GM12801 (cell line): Measurements from ENCODE around the gene FOXQ1.

Experiments
- CTCF ChIP-seq: IDR thresholded peaks from one replicate; pipeline ENCODE4 v1.5.1; 2011; ENCODE audit warnings: control low read depth; ENCODE audit not compliant: insufficient read length; ENCODE audit errors: extremely low read depth

FOXQ1 gene, protein sequence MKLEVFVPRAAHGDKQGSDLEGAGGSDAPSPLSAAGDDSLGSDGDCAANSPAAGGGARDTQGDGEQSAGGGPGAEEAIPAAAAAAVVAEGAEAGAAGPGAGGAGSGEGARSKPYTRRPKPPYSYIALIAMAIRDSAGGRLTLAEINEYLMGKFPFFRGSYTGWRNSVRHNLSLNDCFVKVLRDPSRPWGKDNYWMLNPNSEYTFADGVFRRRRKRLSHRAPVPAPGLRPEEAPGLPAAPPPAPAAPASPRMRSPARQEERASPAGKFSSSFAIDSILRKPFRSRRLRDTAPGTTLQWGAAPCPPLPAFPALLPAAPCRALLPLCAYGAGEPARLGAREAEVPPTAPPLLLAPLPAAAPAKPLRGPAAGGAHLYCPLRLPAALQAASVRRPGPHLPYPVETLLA

GRCh38 chr6:1311400-1312202 lies at the start of gene FOXQ1:
Gene FOXQ1, plus strand, starts transcription at chr6:1312098. Its CDS starts 607 bp downstream, at chr6:1312705.
- TF ChIP-seq CTCF: no peak

DNA sequence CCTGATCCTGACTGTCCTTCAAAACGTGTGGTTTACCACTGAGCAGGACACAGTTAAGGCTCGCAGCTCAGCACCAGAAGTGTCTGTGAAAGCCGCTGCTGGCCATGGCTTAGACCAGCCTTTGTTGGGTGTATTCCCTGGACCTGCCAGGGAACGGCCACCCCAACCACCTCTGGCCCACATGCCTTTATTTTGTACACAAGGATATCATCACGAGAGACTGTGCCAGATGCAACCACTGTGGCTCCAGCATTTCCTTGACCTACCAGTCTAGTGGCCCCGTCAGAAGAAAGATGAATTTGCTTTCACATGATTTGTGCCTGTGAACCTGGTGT lies 49.2 kb upstream of the FOXQ1 start:
- TF ChIP-seq CTCF: no peak

GRCh38 chr6:1263039-1263849 lies 48.7 kb upstream of the FOXQ1 start:
- TF ChIP-seq CTCF: no peak

GRCh38 chr6:1263850-1264377 lies 48.0 kb upstream of the FOXQ1 start:
- no peak for TF ChIP-seq CTCF

- no peak for TF ChIP-seq CTCF
Measured at GRCh38 chr6:1264619-1265445, 47.1 kb upstream of the FOXQ1 start.

- TF ChIP-seq CTCF: no peak
Measured at GRCh38 chr6:1266686-1267056, 45.2 kb upstream of the FOXQ1 start.
